ENCODE data around the gene SPEF1. TPM values are rescaled to one million over a fixed set of nuclear protein-coding genes. Genes with fewer than 3 reads are reported as not detected.
A peak's percentile ranks its signal among the peaks of the same experiment; 100 is the strongest.

SPEF1 gene
- total and polyA plus RNA-seq, 2 of the 13 experiments (the other 11 are each of a cell fraction or from before 2014, with no cell fraction given): 0.11 to 0.27 TPM

DNA sequence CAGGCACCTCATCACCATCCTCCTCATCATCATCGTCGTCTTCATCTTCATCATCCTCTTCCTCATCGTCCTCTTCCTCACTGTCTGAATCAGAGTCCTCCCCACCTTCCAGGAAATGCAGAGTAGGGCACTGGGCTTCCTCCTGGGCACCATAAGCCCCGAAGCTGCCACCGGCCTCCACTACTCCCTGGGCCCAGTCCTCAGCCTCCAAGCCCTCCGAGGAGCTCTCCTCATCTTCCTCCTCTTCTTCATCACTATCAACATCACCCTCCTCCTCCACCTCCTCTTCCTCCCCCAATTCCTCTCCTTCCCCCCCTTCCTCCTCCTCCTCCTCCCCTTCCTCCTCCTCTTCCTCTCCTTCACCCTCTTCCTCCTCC lies 3.6 kb upstream of the SPEF1 start:
- Histone ChIP-seq H3K27ac (ENCODE audit: extremely low read length, insufficient read depth, low read length) (no peak overlapping the region), H3K4me2 (ENCODE audit: low read depth, low read length) (peak overlapping the region; percentile 94), H2AFZ (ENCODE audit: low read length) (no peak overlapping the region), H3K36me3 (replicated peaks in 1 of 2; ENCODE audit: control insufficient read depth in 1 of 2, insufficient read depth in 2 of 2, low read length in 2 of 2) (no peaks in the 10 kb centered on the region), H4K20me1 (ENCODE audit: insufficient read depth, low read length) (peaks cover 5% of the 10 kb centered on the region; the same call in 1 of the 2 replicates), H3K4me3 (replicated peaks in 1 of 3; ENCODE audit: insufficient read depth in 1 of 3, low read depth in 2 of 3, low read length in 3 of 3) (no peak overlapping the region), H3K27me3 (ENCODE audit: control insufficient read depth in 1 of 2, insufficient read depth in 2 of 2, low read length in 2 of 2) (peaks cover 0 to 18% of the 10 kb centered on the region in 2 experiments; a peak in 3 of 5 replicates), H3K9ac (ENCODE audit: insufficient read depth, low read depth, low read length) (no peak overlapping the region), H3K4me1 (ENCODE audit: insufficient read depth, low read length) (peaks cover 83% of the 10 kb centered on the region), H3K9me3 (ENCODE audit: low read length) (no peaks in the 10 kb centered on the region), H3K79me2 (ENCODE audit: insufficient read depth, low read length) (peaks cover 9% of the 10 kb centered on the region)
- BruUV-seq (replicated peaks): no TSS peak
- intact Hi-C loops (cut with micrococcal nuclease; ENCODE audit: unreplicated experiment) (loop anchor here (5.0 kb wide), 1 partner anchor 307 kb away; no protein-coding TSS in a partner anchor), in situ Hi-C loops (cut with HindIII; ENCODE audit: extremely low pct_ligation_motif_present, low pct_unique_long_range_greater_than_20kb) (loop anchor here (5.0 kb wide), 2 partner anchors 32 to 62 kb away; partner anchors contain the start of gene MAVS)
- ChIA-PET POLR2A (interaction anchor here (7.6 to 10.4 kb wide), 2 partner anchors 17 to 35 kb away, joined by 74 to 134 read pairs; partner anchors contain the start of genes ADISSP and AP5S1), CTCF (ENCODE audit: low intra/inter-chr PET ratio, low total read pairs) (interaction anchor here (4.6 kb wide), 1 partner anchor 34 kb away, joined by 119 read pairs; the partner anchor contains the start of gene AP5S1)
- no peak for FAIRE-seq
- ATAC-seq: no peak
- 95% methylated on average over 6 of the region's 6 CpGs for WGBS (ENCODE audit: low lambda C conversion rate)
- DNase-seq (ENCODE audit: low spot score): no peak
- TF ChIP-seq ZNF501 (CRISPR knock-in tag; IDR thresholded peaks at IDR 0.05) (0 out of 2 replicates have a peak, but pooled peaks have one; percentile 14), IKZF1 (IDR thresholded peaks at IDR 0.05) (0 out of 2 replicates have a peak, but pooled peaks have one; percentile 51), RFXAP (CRISPR knock-in tag; IDR thresholded peaks at IDR 0.05; ENCODE audit: borderline replicate concordance) (no peak), HES4 (CRISPR knock-in tag; IDR thresholded peaks at IDR 0.05; ENCODE audit: borderline replicate concordance) (no peak), ZNF549 (CRISPR knock-in tag; IDR thresholded peaks at IDR 0.05) (no peak), ZNF263 (CRISPR knock-in tag; IDR thresholded peaks at IDR 0.05) (peak; percentile 92), YY1 (IDR thresholded peaks at IDR 0.05; ENCODE audit: insufficient read depth, insufficient replicate concordance, low read depth, low read length) (no peak), ZNF282 (IDR thresholded peaks at IDR 0.05; ENCODE audit: partially characterized antibody) (peak; percentile 62), ZBTB7A (CRISPR knock-in tag; IDR thresholded peaks at IDR 0.05) (0 out of 2 replicates have a peak, but pooled peaks have one; percentile 2), CCAR2 (optimal IDR thresholded peaks at IDR 0.05; ENCODE audit: low read depth, low read length) (no peak), ZNF468 (CRISPR knock-in tag; IDR thresholded peaks at IDR 0.05) (no peak), ZMAT5 (CRISPR knock-in tag; IDR thresholded peaks at IDR 0.05; ENCODE audit: borderline replicate concordance, low read depth) (no peak), ETV5 (CRISPR knock-in tag; IDR thresholded peaks at IDR 0.05; ENCODE audit: borderline replicate concordance) (no peak), MTF2 (CRISPR knock-in tag; IDR thresholded peaks at IDR 0.05; ENCODE audit: borderline replicate concordance) (no peak)
- TF ChIP-seq, protein P1, sequence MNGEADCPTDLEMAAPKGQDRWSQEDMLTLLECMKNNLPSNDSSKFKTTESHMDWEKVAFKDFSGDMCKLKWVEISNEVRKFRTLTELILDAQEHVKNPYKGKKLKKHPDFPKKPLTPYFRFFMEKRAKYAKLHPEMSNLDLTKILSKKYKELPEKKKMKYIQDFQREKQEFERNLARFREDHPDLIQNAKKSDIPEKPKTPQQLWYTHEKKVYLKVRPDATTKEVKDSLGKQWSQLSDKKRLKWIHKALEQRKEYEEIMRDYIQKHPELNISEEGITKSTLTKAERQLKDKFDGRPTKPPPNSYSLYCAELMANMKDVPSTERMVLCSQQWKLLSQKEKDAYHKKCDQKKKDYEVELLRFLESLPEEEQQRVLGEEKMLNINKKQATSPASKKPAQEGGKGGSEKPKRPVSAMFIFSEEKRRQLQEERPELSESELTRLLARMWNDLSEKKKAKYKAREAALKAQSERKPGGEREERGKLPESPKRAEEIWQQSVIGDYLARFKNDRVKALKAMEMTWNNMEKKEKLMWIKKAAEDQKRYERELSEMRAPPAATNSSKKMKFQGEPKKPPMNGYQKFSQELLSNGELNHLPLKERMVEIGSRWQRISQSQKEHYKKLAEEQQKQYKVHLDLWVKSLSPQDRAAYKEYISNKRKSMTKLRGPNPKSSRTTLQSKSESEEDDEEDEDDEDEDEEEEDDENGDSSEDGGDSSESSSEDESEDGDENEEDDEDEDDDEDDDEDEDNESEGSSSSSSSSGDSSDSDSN (CRISPR knock-in tag; IDR thresholded peaks at IDR 0.05): no peak
- TF ChIP-seq, protein P2, sequence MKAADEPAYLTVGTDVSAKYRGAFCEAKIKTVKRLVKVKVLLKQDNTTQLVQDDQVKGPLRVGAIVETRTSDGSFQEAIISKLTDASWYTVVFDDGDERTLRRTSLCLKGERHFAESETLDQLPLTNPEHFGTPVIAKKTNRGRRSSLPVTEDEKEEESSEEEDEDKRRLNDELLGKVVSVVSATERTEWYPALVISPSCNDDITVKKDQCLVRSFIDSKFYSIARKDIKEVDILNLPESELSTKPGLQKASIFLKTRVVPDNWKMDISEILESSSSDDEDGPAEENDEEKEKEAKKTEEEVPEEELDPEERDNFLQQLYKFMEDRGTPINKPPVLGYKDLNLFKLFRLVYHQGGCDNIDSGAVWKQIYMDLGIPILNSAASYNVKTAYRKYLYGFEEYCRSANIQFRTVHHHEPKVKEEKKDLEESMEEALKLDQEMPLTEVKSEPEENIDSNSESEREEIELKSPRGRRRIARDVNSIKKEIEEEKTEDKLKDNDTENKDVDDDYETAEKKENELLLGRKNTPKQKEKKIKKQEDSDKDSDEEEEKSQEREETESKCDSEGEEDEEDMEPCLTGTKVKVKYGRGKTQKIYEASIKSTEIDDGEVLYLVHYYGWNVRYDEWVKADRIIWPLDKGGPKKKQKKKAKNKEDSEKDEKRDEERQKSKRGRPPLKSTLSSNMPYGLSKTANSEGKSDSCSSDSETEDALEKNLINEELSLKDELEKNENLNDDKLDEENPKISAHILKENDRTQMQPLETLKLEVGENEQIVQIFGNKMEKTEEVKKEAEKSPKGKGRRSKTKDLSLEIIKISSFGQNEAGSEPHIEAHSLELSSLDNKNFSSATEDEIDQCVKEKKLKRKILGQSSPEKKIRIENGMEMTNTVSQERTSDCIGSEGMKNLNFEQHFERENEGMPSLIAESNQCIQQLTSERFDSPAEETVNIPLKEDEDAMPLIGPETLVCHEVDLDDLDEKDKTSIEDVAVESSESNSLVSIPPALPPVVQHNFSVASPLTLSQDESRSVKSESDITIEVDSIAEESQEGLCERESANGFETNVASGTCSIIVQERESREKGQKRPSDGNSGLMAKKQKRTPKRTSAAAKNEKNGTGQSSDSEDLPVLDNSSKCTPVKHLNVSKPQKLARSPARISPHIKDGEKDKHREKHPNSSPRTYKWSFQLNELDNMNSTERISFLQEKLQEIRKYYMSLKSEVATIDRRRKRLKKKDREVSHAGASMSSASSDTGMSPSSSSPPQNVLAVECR (CRISPR knock-in tag; IDR thresholded peaks at IDR 0.05; ENCODE audit: borderline replicate concordance): no peak; the same call in 1 of the 2 replicates
- TF ChIP-seq, protein P3, sequence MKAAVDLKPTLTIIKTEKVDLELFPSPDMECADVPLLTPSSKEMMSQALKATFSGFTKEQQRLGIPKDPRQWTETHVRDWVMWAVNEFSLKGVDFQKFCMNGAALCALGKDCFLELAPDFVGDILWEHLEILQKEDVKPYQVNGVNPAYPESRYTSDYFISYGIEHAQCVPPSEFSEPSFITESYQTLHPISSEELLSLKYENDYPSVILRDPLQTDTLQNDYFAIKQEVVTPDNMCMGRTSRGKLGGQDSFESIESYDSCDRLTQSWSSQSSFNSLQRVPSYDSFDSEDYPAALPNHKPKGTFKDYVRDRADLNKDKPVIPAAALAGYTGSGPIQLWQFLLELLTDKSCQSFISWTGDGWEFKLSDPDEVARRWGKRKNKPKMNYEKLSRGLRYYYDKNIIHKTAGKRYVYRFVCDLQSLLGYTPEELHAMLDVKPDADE (CRISPR knock-in tag; IDR thresholded peaks at IDR 0.05): no peak
